Measurements from ENCODE around the gene ENOX1.

ENOX1 gene

GRCh38 chr13:43397111-43397510, 389.7 kb downstream of the ENOX1 start:
- DNase-seq (ENCODE audit: low spot score), result no peak
- in situ Hi-C loops (cut with MboI; ENCODE audit: low pct_unique_long_range_greater_than_20kb, low sequenced_read_pairs, unreplicated experiment), result no loop called here
- TF ChIP-seq, protein P1, sequence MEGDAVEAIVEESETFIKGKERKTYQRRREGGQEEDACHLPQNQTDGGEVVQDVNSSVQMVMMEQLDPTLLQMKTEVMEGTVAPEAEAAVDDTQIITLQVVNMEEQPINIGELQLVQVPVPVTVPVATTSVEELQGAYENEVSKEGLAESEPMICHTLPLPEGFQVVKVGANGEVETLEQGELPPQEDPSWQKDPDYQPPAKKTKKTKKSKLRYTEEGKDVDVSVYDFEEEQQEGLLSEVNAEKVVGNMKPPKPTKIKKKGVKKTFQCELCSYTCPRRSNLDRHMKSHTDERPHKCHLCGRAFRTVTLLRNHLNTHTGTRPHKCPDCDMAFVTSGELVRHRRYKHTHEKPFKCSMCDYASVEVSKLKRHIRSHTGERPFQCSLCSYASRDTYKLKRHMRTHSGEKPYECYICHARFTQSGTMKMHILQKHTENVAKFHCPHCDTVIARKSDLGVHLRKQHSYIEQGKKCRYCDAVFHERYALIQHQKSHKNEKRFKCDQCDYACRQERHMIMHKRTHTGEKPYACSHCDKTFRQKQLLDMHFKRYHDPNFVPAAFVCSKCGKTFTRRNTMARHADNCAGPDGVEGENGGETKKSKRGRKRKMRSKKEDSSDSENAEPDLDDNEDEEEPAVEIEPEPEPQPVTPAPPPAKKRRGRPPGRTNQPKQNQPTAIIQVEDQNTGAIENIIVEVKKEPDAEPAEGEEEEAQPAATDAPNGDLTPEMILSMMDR (IDR thresholded peaks at IDR 0.05; ENCODE audit: extremely low read depth, insufficient read depth, missing control alignments), result no peak

DNA sequence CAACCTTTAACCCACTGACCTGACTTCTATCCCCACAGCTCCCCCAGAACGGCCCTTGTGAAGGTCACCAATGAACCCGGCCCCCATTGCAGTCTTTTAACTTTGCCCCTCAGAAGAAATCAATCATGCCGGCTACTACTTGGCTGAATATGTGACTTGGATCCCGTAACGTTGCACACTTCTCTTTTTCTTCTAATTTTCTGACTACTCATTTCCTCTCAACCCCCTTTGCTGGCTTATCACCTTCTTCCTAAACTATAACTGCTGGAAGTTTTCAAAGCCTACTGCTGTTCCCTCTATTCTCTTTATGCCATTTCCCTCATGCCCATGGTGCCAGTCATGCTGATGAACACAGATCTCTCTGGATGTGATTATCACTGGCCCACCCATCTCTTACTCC, 395.7 kb downstream of the ENOX1 start:
- in situ Hi-C loops (cut with MboI; ENCODE audit: low pct_unique_long_range_greater_than_20kb, low sequenced_read_pairs, unreplicated experiment), result no loop called here
- TF ChIP-seq, protein P1 (IDR thresholded peaks at IDR 0.05; ENCODE audit: extremely low read depth, insufficient read depth, missing control alignments), result no peak
- DNase-seq (ENCODE audit: low spot score), result no peak

DNA sequence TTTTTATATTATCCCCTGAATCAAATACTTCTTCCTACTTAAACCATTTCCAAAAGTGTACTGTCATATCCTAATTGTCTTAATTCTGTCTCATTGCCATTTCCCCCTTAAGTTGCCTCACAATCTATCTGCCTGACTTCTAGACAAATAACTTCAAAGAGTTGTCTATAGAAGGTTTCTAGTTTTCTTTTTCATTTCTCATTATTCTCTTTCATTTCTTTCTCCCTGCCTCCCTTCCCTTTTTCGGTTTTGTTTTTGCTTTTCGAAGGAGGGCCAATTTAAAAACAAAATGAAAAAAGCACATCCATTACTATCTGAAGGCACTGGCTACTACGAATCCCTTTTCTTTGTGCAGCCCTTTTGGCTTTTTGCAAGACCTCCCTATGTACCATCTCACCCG, 396.2 kb downstream of the ENOX1 start:
- TF ChIP-seq, protein P1 (IDR thresholded peaks at IDR 0.05; ENCODE audit: extremely low read depth, insufficient read depth, missing control alignments), result no peak
- DNase-seq (ENCODE audit: low spot score), result no peak
- in situ Hi-C loops (cut with MboI; ENCODE audit: low pct_unique_long_range_greater_than_20kb, low sequenced_read_pairs, unreplicated experiment), result no loop called here

DNA sequence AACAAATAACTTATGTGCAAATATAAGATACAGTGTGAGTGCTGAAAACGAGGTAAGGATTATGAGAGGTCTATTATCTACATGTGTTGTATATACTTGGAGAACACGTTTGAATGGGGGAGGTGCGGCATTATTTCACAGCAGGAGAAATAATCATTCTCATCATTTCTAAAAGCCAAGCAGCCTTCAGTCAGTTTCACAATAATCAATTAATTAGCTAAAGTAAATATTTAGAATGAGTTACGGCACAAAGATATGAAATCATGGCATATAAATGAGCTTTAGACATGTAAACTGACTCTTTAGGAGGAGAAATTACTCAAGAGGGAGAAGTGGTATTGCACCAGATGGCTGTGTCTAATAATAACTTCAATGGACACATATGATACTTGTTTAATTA, 396.8 kb downstream of the ENOX1 start:
- in situ Hi-C loops (cut with MboI; ENCODE audit: low pct_unique_long_range_greater_than_20kb, low sequenced_read_pairs, unreplicated experiment), result no loop called here
- TF ChIP-seq, protein P1 (IDR thresholded peaks at IDR 0.05; ENCODE audit: extremely low read depth, insufficient read depth, missing control alignments), result no peak
- DNase-seq (ENCODE audit: low spot score), result no peak

GRCh38 chr13:43389573-43389972, 397.2 kb downstream of the ENOX1 start:
- in situ Hi-C loops (cut with MboI; ENCODE audit: low pct_unique_long_range_greater_than_20kb, low sequenced_read_pairs, unreplicated experiment), result no loop called here
- DNase-seq (ENCODE audit: low spot score), result no peak
- TF ChIP-seq, protein P1 (IDR thresholded peaks at IDR 0.05; ENCODE audit: extremely low read depth, insufficient read depth, missing control alignments), result no peak

GRCh38 chr13:43388282-43389034, 398.3 kb downstream of the ENOX1 start:
- DNase-seq (ENCODE audit: low spot score), result no peak
- in situ Hi-C loops (cut with MboI; ENCODE audit: low pct_unique_long_range_greater_than_20kb, low sequenced_read_pairs, unreplicated experiment), result no loop called here
- TF ChIP-seq, protein P1 (IDR thresholded peaks at IDR 0.05; ENCODE audit: extremely low read depth, insufficient read depth, missing control alignments), result no peak
